Vagina (tissue), 2 donors: Measurements from ENCODE around the gene MS4A13. TPM values are rescaled to one million over a fixed set of nuclear protein-coding genes. Genes with fewer than 3 reads are reported as not detected.

ENCODE experiments used
- DNase-seq, 2 donors: peaks; one replicate each; pipeline ENCODE4 v3.0.0-alpha.2; 2017; ENCODE audit errors: extremely low spot score in 2 of 2
- H3K27ac ChIP-seq: fragments of 200-600 bp; sonication (generic); one replicate; pipeline ENCODE4 v1.5.1; 2019
- H3K27me3 ChIP-seq: fragments of 200-600 bp; sonication (generic); one replicate; pipeline ENCODE4 v1.5.1; 2019
- H3K36me3 ChIP-seq, 2 donors: fragments of 200-600 bp; sonication (generic); one replicate each; pipeline ENCODE4 v1.5.1; 2017 to 2019
- H3K4me1 ChIP-seq: fragments of 200-600 bp; sonication (generic); one replicate; pipeline ENCODE4 v1.5.1; 2019
- H3K4me3 ChIP-seq, 2 donors: fragments of 200-600 bp; sonication (generic); 1 replicate in 1 of 2; 2 replicates in 1 of 2; pipeline ENCODE4 v1.5.1; 2016 to 2019
- H3K9me3 ChIP-seq: fragments of 200-600 bp; sonication (generic); one replicate; pipeline ENCODE4 v1.5.1; 2019
- POLR2A ChIP-seq, 2 donors: fragments of 450-650 bp; IDR thresholded peaks; one replicate each; pipeline ENCODE4 v1.6.1; 2017; ENCODE audit warnings: antibody characterized with exemption in 2 of 2, mild to moderate bottlenecking in 2 of 2, moderate library complexity in 2 of 2
- POLR2AphosphoS5 ChIP-seq, 2 donors: sonication (generic); formaldehyde crosslinking; IDR thresholded peaks; one replicate each; pipeline ENCODE4 v1.9.0; 2017; ENCODE audit warnings: antibody characterized with exemption in 2 of 2, mild to moderate bottlenecking in 2 of 2, low read depth in 1 of 2; ENCODE audit not compliant: insufficient read depth in 1 of 2
- intact Hi-C: fragments of 100-400 bp; cut with DNase I; formaldehyde crosslinking; loops from one replicate; pipeline ENCODE4 v1.15.1; 2023
- total RNA-seq: library from RNA; depleted of rRNA; stranded (reverse); fragments of >200 nt; gene quantifications from one replicate; pipeline ENCODE4 v1.2.3, GENCODE V29; 2016
- TF ChIP-seq, protein P1 (sequence below), 3 experiments: fragments of 450-650 bp in 2 of 3; fragments of 200-600 bp in 1 of 3; sonication (generic) in 1 of 3; IDR thresholded peaks; one replicate each; pipeline ENCODE4 v1.5.1; 2017 to 2019; ENCODE audit warnings: antibody characterized with exemption in 3 of 3, mild to moderate bottlenecking in 2 of 3, moderate library complexity in 2 of 3

The MS4A13 gene
- total RNA-seq, 1 donor from 2014 or later: not detected

DNA sequence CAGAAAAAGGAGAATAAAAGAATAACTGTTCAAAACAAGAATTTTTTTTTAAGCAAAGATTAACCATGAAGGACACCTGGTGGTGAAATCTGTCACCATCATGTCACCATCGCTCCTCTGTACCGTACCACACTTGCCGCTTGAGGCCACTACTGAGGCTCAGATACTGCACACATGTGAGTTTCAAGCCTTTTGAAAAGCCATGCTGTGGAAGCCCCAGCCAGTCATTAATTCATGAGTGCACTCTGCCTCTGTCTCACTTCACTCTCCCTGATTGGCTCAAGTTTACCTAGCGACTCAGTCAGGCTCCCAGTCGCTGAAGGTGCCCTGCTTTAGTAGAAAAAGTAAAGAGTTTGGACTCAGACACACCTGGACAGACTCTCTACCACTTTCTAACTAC is 29.2 kb upstream of the MS4A13 start:
- Histone ChIP-seq H3K9me3 (no peaks in the 10 kb centered on the region), H3K4me1 (no peaks in the 10 kb centered on the region), H3K36me3 (no peaks in the 10 kb centered on the region), H3K27me3 (no peaks in the 10 kb centered on the region), H3K4me3 (no peak overlapping the region), H3K27ac (no peak overlapping the region)
- TF ChIP-seq POLR2AphosphoS5 (IDR thresholded peaks at IDR 0.05; ENCODE audit: insufficient read depth in 1 of 2, low read depth in 1 of 2): no peak
- TF ChIP-seq, protein P1, sequence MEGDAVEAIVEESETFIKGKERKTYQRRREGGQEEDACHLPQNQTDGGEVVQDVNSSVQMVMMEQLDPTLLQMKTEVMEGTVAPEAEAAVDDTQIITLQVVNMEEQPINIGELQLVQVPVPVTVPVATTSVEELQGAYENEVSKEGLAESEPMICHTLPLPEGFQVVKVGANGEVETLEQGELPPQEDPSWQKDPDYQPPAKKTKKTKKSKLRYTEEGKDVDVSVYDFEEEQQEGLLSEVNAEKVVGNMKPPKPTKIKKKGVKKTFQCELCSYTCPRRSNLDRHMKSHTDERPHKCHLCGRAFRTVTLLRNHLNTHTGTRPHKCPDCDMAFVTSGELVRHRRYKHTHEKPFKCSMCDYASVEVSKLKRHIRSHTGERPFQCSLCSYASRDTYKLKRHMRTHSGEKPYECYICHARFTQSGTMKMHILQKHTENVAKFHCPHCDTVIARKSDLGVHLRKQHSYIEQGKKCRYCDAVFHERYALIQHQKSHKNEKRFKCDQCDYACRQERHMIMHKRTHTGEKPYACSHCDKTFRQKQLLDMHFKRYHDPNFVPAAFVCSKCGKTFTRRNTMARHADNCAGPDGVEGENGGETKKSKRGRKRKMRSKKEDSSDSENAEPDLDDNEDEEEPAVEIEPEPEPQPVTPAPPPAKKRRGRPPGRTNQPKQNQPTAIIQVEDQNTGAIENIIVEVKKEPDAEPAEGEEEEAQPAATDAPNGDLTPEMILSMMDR (IDR thresholded peaks at IDR 0.05): no peak
- TF ChIP-seq POLR2A (IDR thresholded peaks at IDR 0.05): no peak
- intact Hi-C loops: no loop called here
- no peak for DNase-seq

DNA sequence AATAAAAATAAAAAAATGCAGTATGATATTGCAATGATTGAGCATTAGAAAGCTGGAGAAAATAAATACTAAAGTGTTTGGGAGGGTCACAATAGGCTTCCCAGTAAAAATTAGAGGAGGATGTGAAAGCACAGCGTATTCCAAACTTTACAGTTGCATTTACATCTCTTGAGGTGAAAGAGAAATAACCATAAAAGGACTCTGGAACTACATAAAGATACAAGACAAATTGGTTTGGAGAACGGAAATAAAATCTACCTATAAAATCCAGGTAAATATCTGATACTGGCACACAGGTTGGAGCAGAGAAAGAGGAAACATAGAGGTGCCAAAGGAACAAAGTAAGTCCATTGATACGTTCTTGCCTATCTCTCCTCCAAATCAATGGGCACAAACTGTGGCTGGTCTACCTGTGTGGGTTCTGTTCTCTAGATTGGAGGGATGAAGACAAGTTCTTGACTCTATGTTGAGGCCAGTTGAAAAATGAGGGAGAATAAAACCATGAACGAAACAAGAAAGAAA is 22.6 kb upstream of the MS4A13 start, which contains the start of gene MS4A12:
TSS of gene MS4A12 (plus strand) at position 291 of the 522 bp plus-strand sequence. CDS start 4,541 bp downstream, outside the sequence.
- intact Hi-C loops: no loop called here
- Histone ChIP-seq H3K9me3 (no peaks in the 10 kb centered on the region), H3K36me3 (no peaks in the 10 kb centered on the region), H3K27ac (no peak within 1 kb of the TSS), H3K4me1 (no peaks in the 10 kb centered on the region), H3K27me3 (no peaks in the 10 kb centered on the region), H3K4me3 (no peak within 1 kb of the TSS)
- TF ChIP-seq POLR2AphosphoS5 (IDR thresholded peaks at IDR 0.05; ENCODE audit: insufficient read depth in 1 of 2, low read depth in 1 of 2): no peak
- no peak for TF ChIP-seq POLR2A (IDR thresholded peaks at IDR 0.05)
- TF ChIP-seq, protein P1 (IDR thresholded peaks at IDR 0.05): no peak
- no peak for DNase-seq

DNA sequence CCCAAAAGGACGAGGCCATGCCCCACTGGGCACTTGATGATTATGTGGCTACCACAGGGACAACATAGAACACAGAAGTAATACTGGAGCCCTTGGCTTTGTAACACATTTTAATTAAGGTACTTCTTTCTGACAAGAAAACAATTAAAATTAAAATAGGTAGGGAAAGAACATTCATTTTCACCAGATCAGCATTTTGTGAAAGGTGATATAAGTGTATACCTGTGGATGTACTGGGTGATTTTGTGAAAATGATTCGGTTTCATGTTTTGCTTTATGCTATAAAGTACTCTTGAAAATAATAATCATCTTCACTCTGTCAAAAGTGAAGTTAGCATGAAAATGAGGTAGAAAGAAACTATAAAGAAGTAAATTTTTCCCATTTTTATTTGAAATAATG is 21.7 kb upstream of the MS4A13 start:
- TF ChIP-seq POLR2A (IDR thresholded peaks at IDR 0.05) (no peak), POLR2AphosphoS5 (IDR thresholded peaks at IDR 0.05; ENCODE audit: insufficient read depth in 1 of 2, low read depth in 1 of 2) (no peak)
- TF ChIP-seq, protein P1 (IDR thresholded peaks at IDR 0.05): no peak
- Histone ChIP-seq H3K36me3 (no peaks in the 10 kb centered on the region), H3K4me3 (no peak overlapping the region), H3K4me1 (no peaks in the 10 kb centered on the region), H3K27ac (no peak overlapping the region), H3K27me3 (no peaks in the 10 kb centered on the region), H3K9me3 (no peaks in the 10 kb centered on the region)
- intact Hi-C loops: no loop called here
- DNase-seq: no peak

DNA sequence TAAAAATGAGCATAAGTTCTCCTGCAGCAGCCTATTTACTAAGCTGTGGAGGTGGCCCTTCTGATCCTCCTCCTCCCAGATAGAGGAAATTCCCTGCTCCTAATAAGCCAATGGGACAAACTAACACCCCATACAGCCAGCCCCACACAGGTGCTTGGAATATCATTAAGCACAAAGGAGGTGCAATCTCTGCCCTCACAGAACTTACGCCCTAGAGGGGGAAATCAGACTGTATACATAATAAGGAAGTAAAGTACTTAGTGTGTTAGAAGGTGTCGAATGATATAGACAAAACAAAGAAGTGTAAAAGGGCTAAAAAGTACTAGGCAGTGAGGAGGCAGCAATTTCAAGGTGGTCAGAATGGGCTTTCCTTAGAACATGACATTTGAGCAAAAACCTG is 16.8 kb upstream of the MS4A13 start:
- Histone ChIP-seq H3K36me3 (no peaks in the 10 kb centered on the region), H3K4me1 (no peaks in the 10 kb centered on the region), H3K27ac (no peak overlapping the region), H3K4me3 (no peak overlapping the region), H3K9me3 (no peaks in the 10 kb centered on the region), H3K27me3 (no peaks in the 10 kb centered on the region)
- intact Hi-C loops: no loop called here
- no peak for DNase-seq
- TF ChIP-seq POLR2AphosphoS5 (IDR thresholded peaks at IDR 0.05; ENCODE audit: insufficient read depth in 1 of 2, low read depth in 1 of 2): no peak

DNA sequence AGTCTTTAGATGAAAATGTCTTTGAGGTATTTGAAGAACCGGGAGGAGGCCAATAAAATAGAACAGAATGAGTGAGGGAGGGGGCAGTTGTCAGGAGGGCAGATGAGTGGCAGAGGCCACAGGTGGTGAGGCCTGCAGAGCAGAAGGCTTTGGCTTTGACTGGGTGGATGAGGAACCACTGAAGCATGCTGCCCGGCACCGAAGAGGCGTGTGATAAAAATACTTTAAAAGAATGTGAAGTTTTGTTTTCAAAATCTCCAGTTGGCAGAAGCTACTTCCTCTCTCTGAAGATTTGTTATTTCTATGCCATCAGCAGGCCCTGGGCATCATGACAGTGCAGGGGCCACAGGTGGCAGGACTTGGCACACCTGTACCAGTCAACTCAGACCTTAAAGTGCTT is 16.3 kb upstream of the MS4A13 start:
- H3K4me1 ChIP-seq: no peaks in the 10 kb centered on the region
- H3K27ac ChIP-seq: no peak overlapping the region
- no peaks in the 10 kb centered on the region for H3K27me3 ChIP-seq
- no peaks in the 10 kb centered on the region for H3K36me3 ChIP-seq
- no peaks in the 10 kb centered on the region for H3K9me3 ChIP-seq
- H3K4me3 ChIP-seq: no peak overlapping the region
- DNase-seq: no peak
- no peak for TF ChIP-seq POLR2AphosphoS5 (IDR thresholded peaks at IDR 0.05; ENCODE audit: insufficient read depth in 1 of 2, low read depth in 1 of 2)
- no peak for TF ChIP-seq POLR2A (IDR thresholded peaks at IDR 0.05)
- TF ChIP-seq, protein P1 (IDR thresholded peaks at IDR 0.05): no peak
- intact Hi-C loops: no loop called here
